Glutamatergic neuron (in vitro differentiated cells): ENCODE data around the gene PALM. TPM values are rescaled to one million over a fixed set of nuclear protein-coding genes. Genes with fewer than 3 reads are reported as not detected.

Experiments
- DNase-seq: peaks from one replicate; pipeline ENCODE4 v3.0.0; 2022
- H3K27ac Mint-ChIP-seq: one replicate; pipeline ENCODE4 v1.8.0; 2020; ENCODE audit warnings: mild to moderate bottlenecking, mixed read lengths, inconsistent platforms; ENCODE audit not compliant: unreplicated experiment
- H3K27me3 Mint-ChIP-seq: one replicate; pipeline ENCODE4 v1.8.0; 2020; ENCODE audit warnings: mild to moderate bottlenecking, moderate library complexity, mixed read lengths, inconsistent platforms; ENCODE audit not compliant: unreplicated experiment
- H3K36me3 Mint-ChIP-seq: one replicate; pipeline ENCODE4 v1.8.0; 2020; ENCODE audit warnings: mild to moderate bottlenecking, mixed read lengths, inconsistent platforms; ENCODE audit not compliant: unreplicated experiment
- H3K4me1 Mint-ChIP-seq: one replicate; pipeline ENCODE4 v1.8.0; 2020; ENCODE audit warnings: mild to moderate bottlenecking, low read depth, mixed read lengths, inconsistent platforms; ENCODE audit not compliant: unreplicated experiment
- H3K4me3 Mint-ChIP-seq: one replicate; pipeline ENCODE4 v1.8.0; 2020; ENCODE audit warnings: mild to moderate bottlenecking, mixed read lengths, inconsistent platforms; ENCODE audit not compliant: unreplicated experiment
- H3K9me3 Mint-ChIP-seq: one replicate; pipeline ENCODE4 v1.8.0; 2020; ENCODE audit warnings: mild to moderate bottlenecking, moderate library complexity, mixed read lengths, inconsistent platforms; ENCODE audit not compliant: unreplicated experiment
- CTCF ChIP-seq: fragments of 200-600 bp; sonication (generic); IDR thresholded peaks from one replicate; pipeline ENCODE4 v1.5.0; 2021; ENCODE audit not compliant: partially characterized antibody, unreplicated experiment
- total RNA-seq: library from RNA; stranded (reverse); fragmentation: NEBNext Ultra II Directional; extraction: Animal tissue kit (Norgen Biotek cat#: 25700); gene quantifications from one replicate; pipeline ENCODE4 v1.2.1, GENCODE V29; 2021; ENCODE audit not compliant: unreplicated experiment

The PALM gene
- total RNA-seq, 1 donor from 2014 or later: 349 TPM

DNA sequence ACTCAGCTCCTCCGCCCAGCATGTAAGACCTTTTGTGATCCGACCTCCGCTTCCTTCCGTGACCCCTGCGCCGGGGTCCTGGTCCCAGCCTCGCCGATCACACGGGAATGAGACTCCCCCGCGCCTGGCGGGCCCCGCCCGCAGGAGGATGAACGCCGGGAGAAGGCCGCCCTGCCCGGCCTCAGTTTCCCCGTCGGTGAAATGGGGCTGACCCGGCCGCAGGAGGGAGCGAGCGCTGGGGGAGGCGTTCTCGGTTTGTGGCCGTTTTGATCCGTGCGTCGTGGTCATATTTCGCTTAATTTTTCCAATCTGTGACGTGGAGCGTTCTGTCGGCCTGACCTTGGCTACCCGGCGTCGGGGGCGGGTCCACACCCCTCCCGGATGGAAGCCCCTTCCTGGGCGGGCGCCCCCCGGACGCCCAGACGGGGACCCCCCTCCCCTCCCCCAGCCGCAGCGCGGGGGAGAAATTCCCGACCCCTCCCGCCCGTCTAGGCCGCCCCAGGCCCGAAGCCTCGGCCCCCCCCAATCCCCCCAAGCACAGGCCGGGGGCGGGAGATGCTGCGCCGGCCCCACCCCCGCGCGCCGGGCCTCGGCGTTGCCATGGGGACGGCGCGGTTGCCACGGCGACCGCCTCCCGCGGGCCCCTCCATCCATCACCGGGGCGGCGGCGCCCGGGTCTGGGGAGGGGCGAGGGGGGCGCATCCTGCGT, 11.1 kb downstream of the PALM start:
- Mint-ChIP-seq H3K9me3 (peaks cover 18% of the 10 kb centered on the region), H3K36me3 (peaks cover 5% of the 10 kb centered on the region)
- DNase-seq: peak; percentile 63

GRCh38 chr19:720345-721160, 11.8 kb downstream of the PALM start:
- Mint-ChIP-seq H3K4me3 (peak overlapping the region; percentile 67), H3K27me3 (peaks cover 14% of the 10 kb centered on the region), H3K27ac (peak overlapping the region; percentile 72), H3K4me1 (peaks cover 13% of the 10 kb centered on the region), H3K36me3 (peaks cover 2% of the 10 kb centered on the region), H3K9me3 (peaks cover 16% of the 10 kb centered on the region)
- peak; percentile 65 for DNase-seq
- no peak for TF ChIP-seq CTCF

More for the DNA sequence above, 11.1 kb downstream of the PALM start:
- Mint-ChIP-seq H3K27me3 (peaks cover 18% of the 10 kb centered on the region), H3K4me1 (peaks cover 15% of the 10 kb centered on the region), H3K4me3 (no peak overlapping the region), H3K27ac (no peak overlapping the region)
- no peak for TF ChIP-seq CTCF

DNA sequence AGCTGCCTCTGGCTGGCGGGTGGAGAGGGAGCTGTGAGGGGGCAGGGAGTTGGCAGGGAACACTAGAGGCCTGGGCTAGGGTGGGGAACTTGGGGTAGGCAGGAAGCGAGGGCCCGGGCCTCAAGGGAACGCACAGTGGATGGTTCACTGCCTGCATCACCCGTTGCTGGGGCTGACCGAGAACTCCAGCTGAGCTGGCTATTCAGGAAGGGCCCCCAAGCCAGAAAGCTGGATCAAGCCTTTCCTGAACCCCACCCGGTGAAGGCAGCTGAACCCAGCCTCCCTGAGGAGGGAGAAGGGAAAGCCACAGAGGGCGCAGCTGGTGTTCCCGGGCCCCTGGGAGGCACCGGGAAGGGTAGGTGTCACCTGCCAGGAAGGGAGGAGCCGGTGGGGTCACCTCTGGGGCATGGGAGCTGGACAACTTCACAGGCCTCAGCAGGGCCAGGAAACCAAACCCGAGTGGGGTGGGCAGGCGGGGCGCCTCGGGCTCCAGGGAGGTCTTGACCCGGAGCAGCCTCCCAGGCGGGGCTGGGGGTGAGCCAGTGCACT, 13.9 kb downstream of the PALM start:
- H3K36me3 Mint-ChIP-seq: no peaks in the 10 kb centered on the region
- H3K4me1 Mint-ChIP-seq: peaks cover 8% of the 10 kb centered on the region
- no peak for DNase-seq
- no peak for TF ChIP-seq CTCF
- H3K27ac Mint-ChIP-seq: no peak overlapping the region
- H3K27me3 Mint-ChIP-seq: peaks cover 15% of the 10 kb centered on the region
- peaks cover 16% of the 10 kb centered on the region for H3K9me3 Mint-ChIP-seq
- no peak overlapping the region for H3K4me3 Mint-ChIP-seq

DNA sequence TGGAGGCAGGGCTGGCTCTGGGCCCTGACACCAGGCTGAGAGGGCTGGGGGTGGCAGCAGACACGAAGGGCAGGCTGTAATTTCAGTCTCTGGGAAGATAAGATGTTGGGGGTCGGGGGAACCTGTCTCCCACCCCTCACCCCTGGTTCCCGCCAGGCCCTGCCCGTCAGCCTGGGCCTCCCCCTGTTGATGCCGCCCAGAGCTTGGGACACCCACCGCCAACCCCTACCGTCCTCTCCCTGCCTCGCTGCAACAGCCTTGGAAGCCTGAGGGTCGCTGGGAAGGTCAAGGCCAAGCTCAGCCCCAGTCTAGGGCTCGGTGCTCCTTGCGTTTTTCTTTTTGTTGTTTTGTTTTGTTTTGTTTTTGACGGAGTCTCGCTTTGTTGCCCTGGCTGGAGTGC, 14.5 kb downstream of the PALM start:
- Mint-ChIP-seq H3K4me1 (peaks cover 5% of the 10 kb centered on the region), H3K9me3 (peaks cover 12% of the 10 kb centered on the region), H3K27me3 (peaks cover 11% of the 10 kb centered on the region), H3K4me3 (no peak overlapping the region), H3K36me3 (no peaks in the 10 kb centered on the region), H3K27ac (no peak overlapping the region)
- no peak for TF ChIP-seq CTCF
- no peak for DNase-seq
